Measurements from ENCODE around the gene APBA3.

APBA3 gene

GRCh38 chr19:3745363-3746045, 16.0 kb downstream of the APBA3 start:
- DNase-seq, result no peak

DNA sequence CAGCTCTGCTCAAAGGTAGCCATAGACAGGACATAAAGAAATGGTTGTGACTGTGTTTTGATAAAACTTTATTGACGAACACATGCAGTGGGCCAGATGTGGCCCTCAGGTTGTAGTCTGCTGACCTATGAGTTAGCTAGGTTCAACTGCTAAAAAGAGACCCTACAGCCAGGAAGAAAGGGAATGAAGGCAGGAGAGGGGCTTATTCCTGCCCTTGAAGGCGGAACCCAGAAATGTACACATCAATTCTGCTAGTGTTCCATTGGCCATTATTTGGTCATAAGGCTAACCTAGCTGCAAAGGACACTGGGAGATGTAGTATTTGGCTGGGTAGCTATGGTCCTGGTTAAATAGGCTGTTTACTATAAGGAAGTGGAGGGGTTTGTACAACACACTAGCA, 18.0 kb downstream of the APBA3 start:
- no peak for DNase-seq

- no peak for DNase-seq
These were observed 21.1 kb downstream of the APBA3 start for GRCh38 chr19:3740431-3740830.

GRCh38 chr19:3738477-3739220, 22.8 kb downstream of the APBA3 start:
- no peak for DNase-seq

DNA sequence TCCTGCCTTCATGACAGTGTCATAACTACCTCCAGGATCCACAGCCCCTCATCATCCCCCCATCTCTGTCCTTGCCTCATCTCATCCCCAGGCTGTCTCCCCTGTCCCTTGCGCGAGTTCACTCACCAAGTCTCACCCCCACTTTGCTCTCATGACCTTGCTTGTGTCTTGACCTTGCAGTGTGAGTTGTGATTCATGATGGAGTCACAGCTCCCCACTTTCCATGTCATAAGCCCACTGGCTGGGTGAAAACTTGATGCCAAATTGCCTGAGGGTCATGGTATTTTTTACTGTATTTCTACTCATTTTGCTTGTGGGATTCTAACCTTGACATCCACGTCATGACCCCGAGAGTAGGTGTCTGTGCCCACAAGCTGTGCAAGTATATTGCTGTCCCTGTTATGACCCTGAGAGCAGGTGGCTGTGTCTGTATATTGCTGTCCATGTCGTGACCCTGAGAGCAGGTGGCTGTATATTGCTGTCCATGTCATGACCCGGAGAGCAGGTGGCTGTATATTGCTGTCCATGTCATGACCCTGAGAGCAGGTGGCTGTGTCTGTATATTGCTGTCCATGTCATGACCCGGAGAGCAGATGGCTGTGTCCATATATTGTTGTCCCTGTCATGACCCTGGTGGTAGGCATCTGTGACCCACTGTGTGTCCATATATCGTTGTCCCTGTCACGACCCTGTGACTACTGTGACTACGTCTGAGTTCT, 23.8 kb downstream of the APBA3 start:
- DNase-seq, result no peak

GRCh38 chr19:3736106-3736724, 25.3 kb downstream of the APBA3 start:
- DNase-seq, result no peak

DNA sequence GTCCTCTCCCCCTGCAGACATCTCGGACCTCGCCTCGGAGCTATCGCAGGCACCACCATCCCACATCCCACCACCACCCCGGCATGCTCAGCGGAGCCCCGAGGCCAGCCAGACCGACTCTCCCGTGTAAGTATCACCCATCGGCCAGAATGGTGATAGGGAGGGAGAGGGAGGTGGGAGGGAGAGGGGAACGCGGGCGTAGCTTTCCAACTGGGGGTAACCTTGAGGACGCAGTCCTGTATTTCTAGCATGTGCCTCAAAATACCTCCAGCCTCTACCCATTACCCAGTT, 27.2 kb downstream of the APBA3 start:
- DNase-seq, result no peak

DNA sequence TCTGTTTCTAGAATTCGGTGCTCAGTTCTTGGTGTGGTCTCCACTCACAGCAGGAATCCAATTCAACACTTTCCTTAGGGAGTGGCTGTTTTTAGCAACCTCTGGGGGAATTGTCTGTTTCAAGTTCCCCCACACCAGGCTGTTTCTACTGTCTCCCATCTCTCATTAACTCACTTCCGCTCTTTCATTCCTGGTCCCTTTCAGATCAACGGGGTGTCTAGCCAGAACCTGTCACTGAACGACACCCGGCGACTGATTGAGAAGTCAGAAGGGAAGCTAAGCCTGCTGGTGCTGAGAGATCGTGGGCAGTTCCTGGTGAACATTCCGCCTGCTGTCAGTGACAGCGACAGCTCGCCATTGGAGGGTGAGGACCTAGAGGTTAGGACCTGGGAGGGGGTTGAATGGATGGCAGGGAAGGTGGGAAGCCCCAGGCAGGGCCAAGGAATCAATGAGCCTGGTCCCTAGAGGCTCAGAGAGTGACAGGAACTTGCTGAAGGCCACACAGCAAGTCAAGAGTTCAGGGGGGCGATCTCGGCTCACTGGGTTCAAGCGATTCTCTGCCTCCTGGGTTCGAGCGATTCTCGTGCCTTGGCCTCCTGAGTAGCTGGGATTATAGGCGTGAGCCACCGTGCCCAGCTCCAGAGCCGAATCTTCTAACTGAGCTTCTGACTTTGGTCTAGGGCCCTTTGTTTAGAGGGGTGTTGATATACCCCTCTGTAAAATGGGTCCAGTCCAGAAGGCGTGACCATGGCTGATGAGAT, 27.8 kb downstream of the APBA3 start:
- DNase-seq, result no peak

DNA sequence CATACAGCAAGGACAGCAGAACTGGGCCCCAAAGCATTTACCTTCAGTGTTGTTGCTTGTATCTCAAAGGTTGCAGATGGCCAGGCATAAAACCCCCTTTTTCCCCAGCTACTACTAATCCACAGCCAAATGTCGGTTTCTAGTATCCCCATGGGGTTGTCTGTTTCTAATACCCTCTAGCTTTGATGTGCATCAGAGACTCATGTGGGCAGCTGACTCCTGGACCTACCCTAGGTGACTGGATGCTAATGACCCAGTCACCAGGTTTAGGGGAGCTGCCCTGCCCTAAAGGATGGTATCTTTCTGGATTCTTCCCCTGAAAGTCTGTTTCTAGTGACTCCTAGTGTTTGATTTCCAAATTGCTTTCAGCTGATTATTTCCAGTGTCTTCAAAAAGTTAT, 29.4 kb downstream of the APBA3 start:
- no peak for DNase-seq

- DNase-seq, result no peak
These were observed 31.0 kb downstream of the APBA3 start for GRCh38 chr19:3730457-3730958.

- peak; percentile 27 for DNase-seq
These were observed 35.7 kb downstream of the APBA3 start for GRCh38 chr19:3725640-3726310.

GRCh38 chr19:3725121-3725520, 36.4 kb downstream of the APBA3 start:
- DNase-seq, result no peak

DNA sequence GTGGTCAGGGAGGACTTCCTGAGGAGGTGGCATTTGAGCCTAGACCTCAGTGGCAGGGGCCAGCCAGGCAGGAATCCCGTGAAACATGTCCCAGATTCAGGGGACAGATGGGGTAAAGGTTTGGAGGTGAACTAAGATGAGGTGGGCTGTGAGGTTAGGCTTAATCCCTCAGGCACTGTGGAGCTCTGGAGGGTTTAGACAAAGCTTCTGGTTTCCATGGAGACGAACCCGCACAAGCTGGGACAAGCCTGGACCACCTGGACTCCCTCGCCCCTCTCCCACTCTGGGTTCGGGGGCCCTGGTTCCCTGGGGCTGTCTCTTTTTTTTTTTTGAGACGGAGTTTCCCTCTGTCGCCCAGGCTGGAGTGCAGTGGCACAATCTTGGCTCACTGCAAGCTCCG, 37.6 kb downstream of the APBA3 start:
- DNase-seq, result no peak

DNA sequence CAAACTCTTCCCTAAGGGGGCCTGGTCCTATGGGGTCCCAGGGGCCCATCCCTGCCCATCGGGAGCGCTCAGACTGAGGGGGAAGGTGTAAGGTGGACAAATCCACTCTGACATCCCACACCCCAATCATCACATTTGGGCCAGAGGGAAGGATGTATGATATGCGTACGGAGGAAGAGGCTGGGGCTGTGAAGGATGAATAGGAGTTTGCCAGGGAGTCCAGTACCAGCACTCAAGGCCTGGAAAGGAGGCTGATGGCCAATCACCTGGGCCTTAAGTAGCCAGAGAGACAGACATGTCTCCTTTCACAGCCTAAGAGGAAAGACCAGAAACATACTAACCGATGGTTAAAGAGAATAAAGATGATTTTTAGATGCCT, 38.4 kb downstream of the APBA3 start:
- no peak for DNase-seq

DNA sequence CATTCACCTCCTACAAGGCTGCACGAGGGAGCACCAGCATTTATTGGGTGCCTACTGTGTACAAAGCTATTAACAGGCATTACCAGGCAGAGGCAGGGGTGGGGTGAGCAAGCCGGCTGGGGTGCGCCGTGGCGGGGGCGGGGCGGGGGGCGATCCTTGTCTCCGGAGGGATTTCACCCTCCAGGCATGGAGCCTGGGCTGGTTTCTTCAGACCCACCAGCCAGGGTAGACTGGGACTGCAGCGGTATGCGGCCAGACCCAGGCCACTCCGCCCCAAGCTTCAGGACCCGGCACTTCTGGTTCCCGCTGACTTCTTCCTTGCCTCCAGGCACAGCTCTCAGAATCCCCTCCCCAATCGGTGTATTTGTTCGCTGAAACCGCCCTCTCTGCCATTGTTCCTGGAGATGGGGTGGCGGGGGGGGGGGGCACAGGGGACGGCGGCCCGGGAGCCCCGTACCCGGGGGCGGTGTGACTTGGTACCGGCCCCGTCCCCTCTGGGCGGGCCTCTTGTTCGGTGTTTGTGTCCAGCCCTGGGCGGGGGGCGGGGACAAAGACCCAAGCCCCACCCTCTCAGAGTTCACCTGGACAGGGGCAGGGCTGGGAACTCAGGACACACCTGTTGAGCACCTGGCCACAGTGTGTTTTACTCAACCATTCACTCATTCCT, 38.9 kb downstream of the APBA3 start:
- no peak for DNase-seq

DNA sequence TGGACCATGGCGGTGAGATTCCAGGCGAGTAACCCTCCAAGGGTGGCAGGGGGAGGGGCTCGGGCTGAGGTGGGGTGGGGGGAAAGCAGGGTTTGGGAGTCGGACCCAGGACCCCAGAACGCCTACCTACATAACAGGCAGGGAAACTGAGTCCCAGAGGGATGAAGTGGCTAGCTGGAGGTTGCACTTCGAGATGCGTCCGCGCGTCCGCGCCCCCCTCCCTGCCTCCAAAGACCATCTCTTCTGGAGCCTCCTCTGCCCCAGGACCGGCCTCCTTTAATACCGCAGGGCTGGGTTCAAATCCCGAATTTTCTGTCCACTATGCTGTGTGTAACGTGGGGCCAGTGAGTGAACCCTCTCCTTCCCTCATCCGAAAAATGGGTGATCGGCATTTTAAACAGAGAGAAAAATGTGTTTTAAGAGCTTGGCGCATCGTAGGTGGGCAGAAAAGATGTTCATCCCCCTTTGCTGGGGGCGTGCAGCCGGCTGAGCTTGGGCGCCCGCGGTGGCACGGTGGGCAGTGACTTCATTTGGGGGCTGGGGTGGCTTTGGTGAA, 39.5 kb downstream of the APBA3 start:
- no peak for DNase-seq

DNA sequence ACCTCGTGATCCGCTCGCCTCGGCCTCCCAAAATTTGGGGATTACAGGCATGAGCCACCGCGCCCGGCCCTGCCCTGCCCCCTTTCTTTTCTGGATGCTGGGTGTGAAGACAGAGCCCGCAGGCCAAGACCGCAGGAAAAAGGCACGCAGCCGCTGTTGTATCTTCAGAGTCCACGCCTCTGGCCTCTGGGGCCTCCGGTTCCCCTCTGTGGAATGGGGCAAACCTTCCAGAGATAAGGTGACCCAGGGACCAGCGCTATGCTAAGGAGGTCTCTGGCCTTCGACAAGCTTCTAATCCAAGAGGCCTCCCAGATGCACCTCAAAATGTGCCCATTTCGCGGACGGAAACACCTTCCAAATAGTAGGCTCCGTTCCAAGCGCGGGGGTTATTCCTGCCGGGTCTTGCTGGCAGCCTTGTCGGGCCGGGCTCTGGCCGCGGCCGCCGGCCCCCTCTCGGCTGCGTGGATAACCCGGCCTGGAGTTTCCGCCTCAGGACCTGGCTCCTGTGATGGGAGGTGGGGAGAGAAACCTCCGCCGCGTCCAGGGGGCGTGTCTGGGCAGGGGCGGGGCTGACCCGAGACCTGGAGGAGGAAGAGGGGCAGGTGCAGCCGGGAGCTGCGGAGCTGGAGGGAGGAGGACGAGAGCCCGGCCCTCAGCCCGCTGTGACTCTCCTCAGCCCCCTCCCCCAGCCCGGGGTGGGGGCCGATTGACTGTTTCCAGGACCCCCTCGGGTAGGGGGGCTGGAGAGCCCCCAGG, 40.2 kb downstream of the APBA3 start:
- peak; percentile 75 for DNase-seq

- DNase-seq, result no peak
These were observed 41.1 kb downstream of the APBA3 start for GRCh38 chr19:3720349-3720917.

DNA sequence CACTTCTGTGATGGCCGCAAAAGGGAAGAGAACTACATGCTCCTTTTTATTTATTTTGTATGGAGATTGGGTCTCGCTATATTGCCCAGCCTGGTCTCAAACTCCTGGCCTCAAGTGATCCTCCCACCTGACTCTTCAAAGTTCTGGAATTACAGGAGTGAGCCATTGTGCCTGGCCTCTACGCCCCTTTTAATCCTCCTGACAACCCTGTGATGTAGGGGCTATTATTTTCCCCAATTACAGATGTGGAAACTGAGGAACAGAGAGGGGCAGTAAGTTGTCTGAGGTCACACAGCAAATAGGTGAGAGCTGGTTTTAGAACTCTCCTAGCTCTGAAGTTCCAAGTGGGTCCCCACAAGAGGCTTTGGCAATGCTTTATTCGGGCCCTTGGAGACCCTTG, 41.6 kb downstream of the APBA3 start:
- no peak for DNase-seq

DNA sequence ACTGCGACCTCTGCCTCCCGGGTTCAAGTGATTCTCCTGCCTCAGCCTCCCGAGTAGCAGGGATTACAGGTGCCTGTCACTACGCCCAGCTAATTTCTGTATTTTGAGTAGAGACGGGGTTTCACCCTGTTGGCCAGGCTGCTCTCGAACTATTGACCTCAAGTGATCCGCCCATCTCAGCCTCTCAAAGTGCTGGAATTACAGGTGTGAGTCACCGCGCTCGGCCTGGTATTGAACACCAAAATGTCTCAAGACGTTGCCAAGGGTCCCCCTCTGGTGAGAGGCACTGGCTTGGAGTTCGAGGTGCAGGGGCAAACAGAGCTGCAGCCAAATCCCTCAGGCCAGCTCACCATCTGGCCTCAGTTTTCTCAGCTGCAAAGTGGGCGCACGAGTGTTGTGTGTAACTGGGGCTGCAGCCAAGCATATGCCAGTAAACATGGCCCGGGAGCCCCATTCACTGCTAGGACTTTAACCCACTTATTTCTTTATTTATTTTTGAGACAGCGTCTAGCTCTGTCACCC, 45.3 kb downstream of the APBA3 start:
- no peak for DNase-seq
